GM21360 (cell line): Measurements from ENCODE around the gene FAM174A.
A peak's percentile ranks its signal among the peaks of the same experiment; 100 is the strongest.

ENCODE experiments used
- ATAC-seq: cut with Tn5 transposase; IDR thresholded peaks from one replicate; pipeline ENCODE4 v1.9.1; 2021; ENCODE audit warnings: mild to moderate bottlenecking, moderate library complexity; ENCODE audit not compliant: unreplicated experiment

The FAM174A gene

GRCh38 chr5:100535060-100536005, at the start of gene FAM174A:
Gene FAM174A (plus strand): TSS chr5:100535374. CDS start chr5:100535531, 157 bp downstream.
- peak; percentile 97 for ATAC-seq

GRCh38 chr5:100493996-100494395, 41.2 kb upstream of the FAM174A start:
- ATAC-seq, result no peak

GRCh38 chr5:100496296-100496695, 38.9 kb upstream of the FAM174A start:
- ATAC-seq, result no peak

GRCh38 chr5:100502684-100503083, 32.5 kb upstream of the FAM174A start:
- ATAC-seq, result no peak

- no peak for ATAC-seq
Observed at GRCh38 chr5:100505984-100506670, 29.0 kb upstream of the FAM174A start.

GRCh38 chr5:100516285-100516684, 18.9 kb upstream of the FAM174A start:
- ATAC-seq, result peak; percentile 52

GRCh38 chr5:100517301-100517974, 17.7 kb upstream of the FAM174A start:
- no peak for ATAC-seq

GRCh38 chr5:100518377-100518776, 16.8 kb upstream of the FAM174A start:
- ATAC-seq, result no peak

GRCh38 chr5:100519075-100519474, 16.1 kb upstream of the FAM174A start:
- peak; percentile 61 for ATAC-seq

GRCh38 chr5:100520348-100520747, 14.8 kb upstream of the FAM174A start:
- ATAC-seq, result no peak

- ATAC-seq, result no peak
Observed at GRCh38 chr5:100537946-100538345, 2.8 kb downstream of the FAM174A start.

GRCh38 chr5:100539519-100539918, 4.3 kb downstream of the FAM174A start:
- ATAC-seq, result no peak

GRCh38 chr5:100542086-100542485, 6.9 kb downstream of the FAM174A start:
- ATAC-seq, result no peak

- no peak for ATAC-seq
Observed at GRCh38 chr5:100546001-100546400, 10.8 kb downstream of the FAM174A start.

- peak; percentile 93 for ATAC-seq
Observed at GRCh38 chr5:100550531-100551051, 15.4 kb downstream of the FAM174A start.

GRCh38 chr5:100551183-100551582, 16.0 kb downstream of the FAM174A start:
- no peak for ATAC-seq

GRCh38 chr5:100553209-100553608, 18.0 kb downstream of the FAM174A start:
- ATAC-seq, result no peak

- no peak for ATAC-seq
Observed at GRCh38 chr5:100560860-100561259, 25.7 kb downstream of the FAM174A start.

GRCh38 chr5:100562821-100563220, 27.6 kb downstream of the FAM174A start:
- ATAC-seq, result no peak

- no peak for ATAC-seq
Observed at GRCh38 chr5:100566382-100567141, 31.4 kb downstream of the FAM174A start.
